IMR-90 (cell line): ENCODE data around the gene SNX27. TPM values are rescaled to one million over a fixed set of nuclear protein-coding genes. Genes with fewer than 3 reads are reported as not detected.

Source experiments
- ATAC-seq: fragments of 200-7000 bp; cut with Tn5 transposase; 2 replicates; pipeline ENCODE4 v1.9.1; 2020; ENCODE audit warnings: low read depth, mild to moderate bottlenecking, moderate library complexity
- BruUV-seq: library from RNA; stranded (reverse); fragments of 400-500 nt; replicated peaks from 2 replicates; lab custom pipeline; 2021; lab: Mats Ljungman, UMichigan
- CTCF ChIA-PET: fragments of 300-600 bp; formaldehyde crosslinking; extraction: SDS; loops from one replicate; lab custom pipeline; 2021; ENCODE audit warnings: antibody characterized with exemption; lab: Yijun Ruan, JAX
- POLR2A ChIA-PET: fragments of 300-600 bp; sonication (Branson Sonifier 250); formaldehyde crosslinking; loops from one replicate; lab custom pipeline; 2022; ENCODE audit warnings: antibody characterized with exemption; ENCODE audit not compliant: unreplicated experiment; lab: Charles Lee
- DNase-seq: peaks from one replicate; pipeline ENCODE4 v3.0.0; 2013
- H2AFZ ChIP-seq: replicated peaks from 2 replicates; pipeline ENCODE3; 2013; ENCODE audit warnings: low read length, mild to moderate bottlenecking; ENCODE audit not compliant: poor library complexity
- H2AK5ac ChIP-seq: 2 replicates; pipeline ENCODE4 v1.6.1; 2013; ENCODE audit warnings: low read depth, low read length, inconsistent platforms
- H2AK9ac ChIP-seq: replicated peaks from 2 replicates; pipeline ENCODE3; 2013; ENCODE audit warnings: mild to moderate bottlenecking, low read depth, low read length, moderate library complexity; ENCODE audit not compliant: poor library complexity
- H2BK120ac ChIP-seq: 2 replicates; pipeline ENCODE4 v1.6.1; 2013; ENCODE audit warnings: low read depth, low read length, inconsistent platforms
- H2BK15ac ChIP-seq: 3 replicates; pipeline ENCODE4 v1.6.1; 2013; ENCODE audit warnings: low read depth, low read length, inconsistent platforms
- H2BK20ac ChIP-seq: 2 replicates; pipeline ENCODE4 v1.6.1; 2013; ENCODE audit warnings: low read depth, mild to moderate bottlenecking, inconsistent platforms, low read length, moderate library complexity
- H2BK5ac ChIP-seq: 2 replicates; pipeline ENCODE4 v1.6.1; 2013; ENCODE audit warnings: mild to moderate bottlenecking, low read depth, low read length, inconsistent platforms; ENCODE audit not compliant: poor library complexity, severe bottlenecking
- H3K14ac ChIP-seq: replicated peaks from 2 replicates; pipeline ENCODE4 v1.6.1; 2013; ENCODE audit warnings: low read depth, low read length, inconsistent platforms
- H3K18ac ChIP-seq: 2 replicates; pipeline ENCODE4 v1.6.1; 2013; ENCODE audit warnings: low read depth, low read length, control low read depth
- H3K23ac ChIP-seq: 2 replicates; pipeline ENCODE4 v1.6.1; 2013; ENCODE audit warnings: low read depth, low read length, inconsistent platforms
- H3K27ac ChIP-seq: 2 replicates; pipeline ENCODE4 v1.5.1; 2013; ENCODE audit warnings: mild to moderate bottlenecking, control low read depth, low read length; ENCODE audit not compliant: insufficient read depth
- H3K27me3 ChIP-seq: 2 replicates; pipeline ENCODE4 v1.6.1; 2013; ENCODE audit warnings: low read length; ENCODE audit not compliant: control insufficient read depth, insufficient read depth
- H3K36me3 ChIP-seq: 2 replicates; pipeline ENCODE4 v1.6.1; 2013; ENCODE audit warnings: low read length, mixed read lengths; ENCODE audit not compliant: control insufficient read depth, insufficient read depth
- H3K4ac ChIP-seq: 2 replicates; pipeline ENCODE4 v1.6.1; 2013; ENCODE audit warnings: low read depth, low read length, inconsistent platforms
- H3K4me1 ChIP-seq: 2 replicates; pipeline ENCODE4 v1.6.1; 2013; ENCODE audit warnings: low read length, mixed read lengths; ENCODE audit not compliant: control insufficient read depth, insufficient read depth
- H3K4me2 ChIP-seq: 2 replicates; pipeline ENCODE4 v1.6.1; 2013; ENCODE audit warnings: low read depth, mild to moderate bottlenecking, control low read depth, low read length, moderate library complexity
- H3K4me3 ChIP-seq: 2 replicates; pipeline ENCODE4 v1.5.1; 2013; ENCODE audit warnings: low read depth, mild to moderate bottlenecking, control low read depth, low read length, moderate library complexity; ENCODE audit not compliant: insufficient read depth
- H3K56ac ChIP-seq: 2 replicates; pipeline ENCODE4 v1.6.1; 2013; ENCODE audit warnings: low read length, inconsistent platforms; ENCODE audit not compliant: insufficient read depth; ENCODE audit errors: extremely low read depth
- H3K79me1 ChIP-seq, 2 experiments: 2 replicates each; pipeline ENCODE4 v1.6.1; 2013; ENCODE audit warnings: low read length in 2 of 2, inconsistent platforms in 1 of 2, low read depth in 1 of 2
- H3K9ac ChIP-seq: 2 replicates; pipeline ENCODE4 v1.6.1; 2013; ENCODE audit warnings: low read depth, low read length, control low read depth
- H3K9me1 ChIP-seq: 2 replicates; pipeline ENCODE4 v1.6.1; 2013; ENCODE audit warnings: low read length, inconsistent platforms; ENCODE audit not compliant: insufficient read depth
- H3K9me3 ChIP-seq: 2 replicates; pipeline ENCODE4 v1.6.1; 2013; ENCODE audit warnings: low read length; ENCODE audit not compliant: control insufficient read depth, insufficient read depth
- H4K20me1 ChIP-seq: 2 replicates; pipeline ENCODE4 v1.6.1; 2013; ENCODE audit warnings: low read length, inconsistent platforms; ENCODE audit not compliant: insufficient read depth
- H4K5ac ChIP-seq: 2 replicates; pipeline ENCODE4 v1.6.1; 2013; ENCODE audit warnings: mild to moderate bottlenecking, low read depth, low read length, control low read depth
- H4K8ac ChIP-seq, 2 experiments: 2 replicates each; pipeline ENCODE4 v1.6.1; 2013; ENCODE audit warnings: low read depth in 2 of 2, low read length in 2 of 2, control low read depth in 1 of 2, inconsistent platforms in 1 of 2
- H4K91ac ChIP-seq: 2 replicates; pipeline ENCODE4 v1.6.1; 2013; ENCODE audit warnings: low read depth, low read length, inconsistent platforms; ENCODE audit not compliant: insufficient read depth
- BHLHE40 ChIP-seq: fragments of 150-350 bp; IDR thresholded peaks from 2 replicates; pipeline ENCODE4 v1.6.1; 2016; ENCODE audit warnings: mild to moderate bottlenecking, low read depth, low read length
- CEBPB ChIP-seq: IDR thresholded peaks from 2 replicates; pipeline ENCODE4 v1.6.1; 2012; ENCODE audit warnings: low read depth, low read length, improper control_type of control experiment
- CHD1 ChIP-seq: IDR thresholded peaks from 2 replicates; pipeline ENCODE4 v1.6.1; 2012; ENCODE audit warnings: low read depth, low read length, improper control_type of control experiment
- CTCF ChIP-seq: conservative IDR thresholded peaks from 2 replicates; pipeline ENCODE4 v1.5.1; 2012; ENCODE audit warnings: mild to moderate bottlenecking, low read depth, low read length, improper control_type of control experiment
- FOS ChIP-seq: fragments of 150-350 bp; IDR thresholded peaks from 2 replicates; pipeline ENCODE4 v1.6.1; 2016; ENCODE audit warnings: low read depth, low read length
- MAFK ChIP-seq: IDR thresholded peaks from 2 replicates; pipeline ENCODE4 v1.6.1; 2012; ENCODE audit warnings: low read depth, low read length, improper control_type of control experiment
- MAZ ChIP-seq: IDR thresholded peaks from 2 replicates; pipeline ENCODE4 v1.6.1; 2012; ENCODE audit warnings: low read depth, mild to moderate bottlenecking, low read length, improper control_type of control experiment, moderate library complexity, borderline replicate concordance
- MXI1 ChIP-seq: IDR thresholded peaks from 2 replicates; pipeline ENCODE4 v1.6.1; 2012; ENCODE audit warnings: low read depth, mild to moderate bottlenecking, low read length, moderate library complexity, borderline replicate concordance
- NFE2L2 ChIP-seq: fragments of 150-350 bp; IDR thresholded peaks from 2 replicates; pipeline ENCODE4 v1.6.1; 2016; ENCODE audit warnings: low read depth, mild to moderate bottlenecking, low read length
- POLR2A ChIP-seq: IDR thresholded peaks from 2 replicates; pipeline ENCODE4 v1.6.1; 2012; ENCODE audit warnings: mild to moderate bottlenecking, low read depth, low read length
- RAD21 ChIP-seq: IDR thresholded peaks from 2 replicates; pipeline ENCODE4 v1.6.1; 2012; ENCODE audit warnings: low read length, improper control_type of control experiment
- RCOR1 ChIP-seq: IDR thresholded peaks from 2 replicates; pipeline ENCODE4 v1.6.1; 2012; ENCODE audit warnings: mild to moderate bottlenecking, low read length, improper control_type of control experiment; ENCODE audit not compliant: insufficient replicate concordance
- RFX5 ChIP-seq: IDR thresholded peaks from 2 replicates; pipeline ENCODE4 v1.8.0; 2012; ENCODE audit warnings: low read depth, mild to moderate bottlenecking, low read length, moderate library complexity
- SMC3 ChIP-seq: fragments of 150-350 bp; IDR thresholded peaks from 2 replicates; pipeline ENCODE4 v1.6.1; 2016; ENCODE audit warnings: low read depth, mild to moderate bottlenecking, antibody characterized with exemption, low read length, moderate library complexity
- USF2 ChIP-seq: fragments of 150-350 bp; IDR thresholded peaks from 2 replicates; pipeline ENCODE4 v1.6.1; 2017; ENCODE audit warnings: mild to moderate bottlenecking, antibody characterized with exemption, low read length, low read depth
- WGBS, 2 experiments: methylation state at CpG; one replicate each; pipeline versions ENCODE4 v1.1.5 to v1.1.7; 2013; ENCODE audit warnings: missing lambda C conversion rate in 2 of 2; ENCODE audit not compliant: insufficient read length in 1 of 2; ENCODE audit errors: extremely low coverage in 2 of 2; 5-methylcytosine and 5-hydroxymethylcytosine counted together
- dilution Hi-C: fragments of 300-500 bp; cut with HindIII; formaldehyde crosslinking; loops from one replicate; pipeline ENCODE4 v1.14.3; 2018; ENCODE audit warnings: low sequenced_read_pairs; ENCODE audit not compliant: unreplicated experiment
- in situ Hi-C: fragments of 300-500 bp; cut with MboI; formaldehyde crosslinking; loops from 3 replicates; pipeline ENCODE4 v1.14.3; 2019; ENCODE audit warnings: low sequenced_read_pairs, inconsistent platforms, mixed read lengths
- intact Hi-C: fragments of 100-400 bp; cut with micrococcal nuclease; formaldehyde crosslinking; loops from 2 replicates; pipeline ENCODE4 v1.10.0; 2022
- polyA plus RNA-seq, 3 experiments: library from polyadenylated mRNA; depleted of rRNA; stranded (reverse); fragments of >200 nt; gene quantifications; 2 replicates each; pipeline ENCODE4 v1.2.3, GENCODE V29; 2012; ENCODE audit warnings: low replicate concordance in 1 of 3
- total RNA-seq: library from RNA; depleted of rRNA; stranded (reverse); fragments of >200 nt; gene quantifications from 2 replicates; pipeline ENCODE4 v1.2.3, GENCODE V29; 2012

SNX27 gene
- total and polyA plus RNA-seq, 2 of the 4 experiments (the other 2 are of a cell fraction): 12.3 to 25.6 TPM

- Histone ChIP-seq H3K4ac (no peak overlapping the region), H2BK120ac (no peak overlapping the region), H3K9me1 (no peaks in the 10 kb centered on the region), H3K18ac (no peak overlapping the region), H2BK15ac (no peak overlapping the region), H3K4me1 (no peaks in the 10 kb centered on the region), H3K14ac (no peak overlapping the region), H4K8ac (no peak overlapping the region), H2AK9ac (no peak overlapping the region), H3K4me2 (no peak overlapping the region), H4K91ac (no peak overlapping the region), H2AK5ac (no peak overlapping the region), H2BK20ac (no peak overlapping the region), H3K9me3 (no peaks in the 10 kb centered on the region), H3K27ac (no peak overlapping the region), H4K20me1 (no peaks in the 10 kb centered on the region; the same call in none of the 2 replicates), H3K79me1 (no peaks in the 10 kb centered on the region), H3K27me3 (peaks cover 34% of the 10 kb centered on the region), H2AFZ (no peak overlapping the region), H3K56ac (no peak overlapping the region), H3K36me3 (no peaks in the 10 kb centered on the region), H3K9ac (no peak overlapping the region), H4K5ac (no peak overlapping the region), H2BK5ac (no peak overlapping the region), H3K4me3 (no peak overlapping the region), H3K23ac (no peak overlapping the region)
- ATAC-seq (no peak), DNase-seq (no peak)
- TF ChIP-seq MAZ (no peak), POLR2A (no peak), MXI1 (no peak), RCOR1 (no peak), BHLHE40 (no peak), USF2 (no peak), FOS (no peak), CTCF (no peak), CHD1 (no peak), NFE2L2 (no peak), RAD21 (no peak), CEBPB (no peak), MAFK (no peak), RFX5 (no peak), SMC3 (no peak)
- intact Hi-C loops (no loop called here), dilution Hi-C loops (no loop called here), in situ Hi-C loops (no loop called here)
- WGBS, 2 experiments: 88% methylated on average over 2 of the region's 15 CpGs; no CpG with 5 or more reads in 1 of the 2 experiments
- CTCF ChIA-PET: no interaction called here
- POLR2A ChIA-PET: no interaction called here
- no TSS peak for BruUV-seq
These were observed 97.0 kb downstream of the SNX27 start for GRCh38 chr1:151708891-151709290.
